Stimulated activated CD8-positive, alpha-beta memory T cell treated with anti-CD3 and anti-CD28 coated beads, Interleukin-7, amount 100 ng/mL, for 24 hours (primary cell): ENCODE measurements around the gene NHSL1.

Experiments used
- DNase-seq: peaks from one replicate; pipeline ENCODE4 v3.0.0-alpha.2; 2020; ENCODE audit warnings: low read depth

Gene NHSL1

DNA sequence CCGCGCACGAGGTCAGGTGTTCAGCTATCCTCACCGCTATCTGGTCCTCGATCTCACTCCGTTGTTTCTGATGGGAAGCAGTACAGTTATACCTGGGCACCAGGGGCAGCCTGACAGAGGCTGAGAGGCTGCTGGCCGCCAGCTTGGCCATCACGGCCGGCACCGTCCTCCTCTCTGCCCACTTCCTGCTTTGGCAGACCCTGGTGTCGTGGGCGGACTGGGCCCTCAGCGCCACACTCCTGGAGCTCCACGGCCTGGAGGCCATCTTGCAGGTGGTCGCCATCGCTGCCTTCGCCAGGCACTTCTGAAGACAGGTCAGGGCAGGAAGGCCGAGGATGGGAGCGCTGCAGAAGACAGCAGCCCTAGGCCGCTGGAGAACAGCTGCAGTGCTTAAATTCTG lies 35.2 kb downstream of the NHSL1 start:
- DNase-seq: no peak

DNA sequence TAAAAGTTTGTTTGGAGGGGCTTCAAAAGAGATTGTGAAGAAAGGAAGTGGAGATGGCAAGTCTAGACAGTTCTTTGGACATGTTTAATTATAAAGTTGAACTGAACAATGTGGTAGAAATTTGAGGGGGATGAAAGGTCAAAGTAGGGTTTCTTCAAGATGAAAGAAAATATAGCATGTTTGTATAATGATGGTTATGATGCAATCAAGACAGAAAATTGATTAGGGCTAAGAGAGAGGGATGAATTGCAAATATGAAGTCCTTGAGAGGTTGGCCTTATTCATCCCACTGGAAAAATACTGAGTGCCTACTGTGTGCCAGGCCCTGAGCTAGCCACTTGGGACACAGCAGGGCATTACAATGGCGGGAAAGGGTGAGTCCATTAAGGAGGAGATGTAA lies 37.6 kb downstream of the NHSL1 start:
- DNase-seq: no peak

DNA sequence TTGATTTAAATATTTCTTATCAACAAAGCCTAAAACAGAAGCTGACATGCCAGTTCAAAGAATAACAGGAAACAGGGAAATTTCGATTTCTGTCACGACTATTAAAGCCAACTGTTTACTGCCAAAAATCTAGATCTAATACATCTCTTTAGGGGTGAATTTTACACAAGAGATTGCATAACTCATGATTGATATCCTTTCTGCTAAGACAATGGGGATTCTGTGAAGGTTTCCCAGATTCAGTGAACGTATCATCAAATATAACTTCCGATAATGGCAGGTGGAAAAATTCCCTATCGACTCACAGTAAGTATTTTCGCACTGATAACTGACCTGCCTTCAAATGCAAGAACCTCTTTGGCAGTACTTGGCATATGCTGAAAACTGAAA lies 42.9 kb downstream of the NHSL1 start:
- no peak for DNase-seq

DNA sequence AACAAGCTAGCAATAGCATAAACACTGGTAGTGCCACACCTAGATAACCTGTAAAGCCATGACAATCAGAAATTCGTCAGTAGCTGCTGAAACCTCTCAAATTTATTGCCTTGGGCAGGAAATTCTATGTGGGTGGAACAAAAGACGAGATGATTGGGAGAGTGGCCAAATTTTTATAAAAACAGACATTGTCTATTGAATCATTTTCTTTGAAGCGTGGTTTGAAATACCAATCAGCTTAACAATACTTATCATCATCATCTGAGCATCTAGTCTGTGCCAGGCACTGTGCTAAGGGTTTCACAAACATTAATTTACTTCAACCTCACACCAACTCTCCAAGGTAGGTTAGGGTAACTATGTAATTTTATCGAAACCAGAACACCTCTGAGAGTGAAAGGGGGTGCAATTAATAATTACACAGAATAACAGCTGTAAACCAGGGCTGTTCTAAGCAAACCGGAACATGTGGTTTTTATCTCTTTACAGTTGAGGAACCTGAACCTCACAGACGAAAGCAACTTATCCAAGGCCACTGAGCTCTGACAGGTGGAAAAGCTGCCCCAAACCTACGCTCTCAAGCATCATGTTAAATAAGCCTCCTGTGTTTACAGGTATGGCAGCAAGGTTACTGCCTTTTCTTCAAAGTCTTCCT lies 43.4 kb downstream of the NHSL1 start:
- DNase-seq: no peak

DNA sequence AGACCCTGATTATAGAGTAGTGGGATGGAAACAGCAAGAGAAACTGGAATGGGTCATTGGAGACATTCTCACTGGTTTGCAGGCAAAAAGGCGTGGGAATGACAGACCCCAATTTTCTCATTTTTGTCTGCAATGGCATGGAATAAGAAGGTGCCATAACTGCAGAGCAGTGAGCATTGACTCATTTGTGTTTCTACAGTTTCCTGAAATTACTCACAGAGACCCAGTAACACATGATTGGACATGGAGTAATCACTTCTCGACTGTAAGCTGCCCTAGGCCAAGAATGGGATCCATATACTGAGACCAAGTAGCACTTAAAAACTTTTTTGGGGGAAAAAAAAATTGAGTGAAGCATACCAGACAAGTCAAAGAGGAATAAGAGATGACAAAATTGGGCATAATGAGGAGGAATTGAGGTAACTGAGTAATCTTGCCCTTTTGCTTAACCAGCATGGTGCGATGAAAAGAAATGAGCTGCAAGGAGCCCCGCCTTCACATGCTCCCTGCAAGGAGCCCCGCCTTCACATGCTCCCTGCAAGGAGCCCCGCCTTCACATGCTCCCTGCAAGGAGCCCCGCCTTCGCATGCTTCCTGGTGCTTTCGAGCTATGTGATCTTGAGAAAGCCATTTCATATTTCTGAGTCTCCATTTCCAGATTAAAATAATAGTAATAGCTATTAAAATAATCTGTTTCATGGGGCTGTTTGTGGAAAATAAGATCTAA lies 44.1 kb downstream of the NHSL1 start:
- peak; percentile 20 for DNase-seq

DNA sequence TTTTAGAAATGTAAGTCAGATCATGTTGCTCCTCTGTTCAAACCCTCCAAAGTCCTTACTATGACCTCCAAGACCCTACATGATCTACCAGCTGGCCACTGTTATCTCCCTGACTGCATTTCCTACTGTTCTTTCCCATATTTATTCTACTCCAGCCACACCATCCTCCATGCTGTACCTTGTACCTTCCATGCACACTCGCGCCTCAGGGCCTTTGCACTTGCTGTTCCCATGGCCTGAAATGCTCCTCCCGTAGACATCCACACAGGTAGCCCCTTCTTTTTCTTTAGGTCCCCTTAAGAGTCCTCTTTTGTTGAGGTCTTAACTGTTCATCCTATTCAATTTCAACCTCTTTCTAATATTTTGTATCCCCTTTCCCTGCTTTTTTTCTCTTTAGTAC lies 48.3 kb downstream of the NHSL1 start:
- no peak for DNase-seq

DNA sequence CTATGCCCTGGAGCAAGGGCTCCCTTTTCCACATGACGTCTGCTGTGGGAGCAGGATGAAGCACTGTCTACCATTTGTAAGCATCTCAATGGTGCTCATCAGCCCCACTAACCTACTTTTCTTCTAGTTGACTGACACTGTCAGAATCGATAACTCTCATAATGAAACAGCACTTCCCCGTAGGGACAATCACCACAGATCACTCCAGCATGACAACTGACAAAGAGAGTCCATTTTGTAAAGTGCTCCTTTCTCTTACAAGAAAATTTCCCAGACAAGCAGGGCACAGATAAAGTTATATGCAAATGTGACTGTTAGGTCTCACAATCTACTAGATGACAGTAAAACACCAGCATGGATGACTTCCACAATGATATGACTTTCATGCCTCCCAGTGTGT lies 48.8 kb downstream of the NHSL1 start:
- DNase-seq: no peak

DNA sequence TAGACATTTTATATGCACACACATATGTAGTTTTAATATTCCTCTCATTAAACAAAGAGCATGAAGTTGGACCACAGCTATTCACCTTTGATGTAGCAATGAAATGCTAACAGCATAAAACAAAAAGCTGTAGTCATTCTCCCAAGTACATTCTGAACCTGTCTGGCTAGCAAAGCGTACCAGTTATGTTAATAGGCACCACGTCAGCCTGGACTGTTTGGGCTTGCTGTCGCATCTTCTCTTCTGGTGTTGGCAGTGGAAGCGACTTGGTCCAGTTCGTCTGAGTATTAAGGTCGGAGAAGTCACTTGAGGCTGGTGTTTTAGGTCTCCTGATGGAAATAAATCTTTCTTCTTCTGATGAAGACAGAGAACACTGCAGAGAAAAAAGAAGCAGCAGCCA lies 52.5 kb downstream of the NHSL1 start:
- no peak for DNase-seq

DNA sequence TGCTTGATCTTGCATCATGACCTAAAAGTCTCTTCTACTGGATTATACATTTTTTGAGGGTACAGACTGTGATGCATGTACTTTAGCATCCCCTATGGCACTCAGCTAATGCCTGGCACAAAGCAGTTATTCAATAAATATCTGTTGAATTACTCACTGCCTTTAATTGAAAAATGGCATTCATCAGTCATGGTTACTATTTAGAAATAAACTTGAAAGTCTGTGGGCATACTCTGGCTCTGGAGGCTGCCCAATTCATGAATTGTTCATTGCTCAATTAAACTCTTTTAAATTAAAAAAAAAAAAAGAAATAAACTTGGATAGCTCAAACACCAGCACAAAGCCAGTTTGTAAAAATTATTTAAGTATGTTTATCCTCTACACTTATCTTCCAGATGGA lies 55.3 kb downstream of the NHSL1 start:
- no peak for DNase-seq

DNA sequence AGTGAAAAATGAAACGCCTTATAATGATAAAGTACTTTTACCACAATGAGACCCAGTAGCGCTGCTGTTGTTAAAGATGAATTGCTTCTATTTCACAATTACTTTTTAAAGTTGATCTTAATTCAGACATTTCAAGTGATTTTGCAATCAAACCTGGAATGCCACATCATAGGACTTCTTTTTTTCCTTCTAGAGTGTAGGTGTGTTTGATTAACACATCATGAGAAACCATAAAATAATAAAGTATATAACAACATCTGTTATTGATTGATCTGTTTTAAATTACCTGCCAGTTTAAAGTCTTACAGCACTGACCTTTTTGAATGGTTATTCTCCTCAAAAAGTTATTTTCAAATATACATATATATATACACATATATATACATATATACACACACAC lies 56.6 kb downstream of the NHSL1 start:
- no peak for DNase-seq

DNA sequence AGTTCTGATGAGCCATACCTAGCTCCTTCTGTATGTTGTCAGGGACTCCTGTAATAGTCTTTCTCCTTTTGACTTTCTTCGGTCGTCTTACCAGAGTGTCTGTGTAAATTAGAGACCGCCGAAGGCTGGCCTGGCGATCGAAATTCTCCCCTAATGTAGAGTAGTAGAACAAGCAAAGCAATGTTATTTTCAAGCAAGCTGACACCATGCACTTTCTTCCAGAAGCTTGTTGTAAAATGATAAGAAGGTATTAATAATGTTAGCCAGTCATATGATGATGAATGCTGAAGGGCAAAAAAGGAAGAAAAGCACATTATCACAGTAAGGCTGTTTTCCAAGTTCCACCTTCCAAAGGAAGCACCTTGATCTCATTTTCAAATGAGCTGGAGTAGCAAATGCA lies 57.3 kb downstream of the NHSL1 start:
- no peak for DNase-seq

DNA sequence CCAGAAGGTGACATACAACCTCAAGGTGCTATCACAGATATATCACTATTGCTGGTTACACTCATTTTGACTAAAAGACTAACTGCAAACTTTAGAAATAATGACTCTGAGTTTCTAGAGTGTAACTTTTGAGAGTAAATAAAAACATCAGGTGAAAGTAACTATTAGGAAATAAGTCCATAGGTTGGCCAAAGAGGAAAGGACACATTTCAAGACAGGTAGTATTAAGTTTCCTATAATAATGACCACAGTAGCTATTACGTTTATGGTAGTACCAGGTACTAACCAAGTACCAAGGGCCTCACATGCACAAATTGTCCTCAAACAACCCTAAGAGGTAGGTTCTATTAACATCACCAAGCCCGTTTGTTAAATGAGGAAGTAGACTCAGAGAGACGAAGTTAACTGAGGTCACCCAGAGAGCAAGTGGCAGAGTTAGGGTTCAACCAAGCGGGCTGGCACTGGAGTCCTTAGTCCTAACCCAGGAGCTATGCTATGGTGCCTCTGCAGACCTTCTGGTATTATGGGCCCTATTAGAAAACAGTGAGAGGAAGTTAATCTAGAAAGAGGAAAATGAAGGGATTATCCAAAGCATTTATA lies 58.4 kb downstream of the NHSL1 start:
- DNase-seq: no peak

DNA sequence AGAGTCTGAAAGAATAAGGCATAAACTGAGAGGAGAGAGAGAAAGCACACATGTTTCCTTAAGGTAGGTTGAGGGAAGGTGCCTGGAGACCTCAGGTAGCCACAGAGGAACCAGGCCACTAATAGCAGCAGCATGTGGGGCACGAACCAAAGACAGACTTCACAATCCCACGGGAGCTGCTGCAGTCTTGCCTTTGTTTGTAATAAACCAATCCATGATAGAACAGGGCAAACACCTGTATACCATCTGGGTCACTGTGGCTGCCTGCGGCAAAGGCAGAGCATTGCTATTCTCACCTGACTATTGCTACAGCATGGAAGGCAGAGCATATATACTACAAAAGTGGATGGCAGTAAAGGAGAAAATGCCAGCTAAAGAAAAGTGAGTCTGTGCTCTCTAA lies 59.0 kb downstream of the NHSL1 start:
- DNase-seq: no peak

DNA sequence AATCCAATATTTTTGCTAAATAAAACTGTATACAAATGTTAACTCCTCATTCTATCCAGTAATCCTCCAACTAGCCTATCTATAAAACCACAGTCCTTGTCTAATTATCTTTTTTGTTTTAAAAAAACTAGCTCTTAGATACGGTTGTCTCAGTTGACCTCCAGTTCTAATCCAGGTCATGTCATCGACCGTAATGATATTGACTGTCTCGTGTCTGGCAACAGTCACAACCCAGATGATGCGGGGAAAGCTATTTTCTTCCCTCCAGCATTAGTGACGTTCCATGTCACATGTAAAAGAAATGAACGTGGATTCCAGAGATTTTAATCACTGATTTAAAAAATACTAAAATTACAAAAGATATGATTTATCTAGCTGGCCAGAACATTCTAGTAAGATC lies 59.7 kb downstream of the NHSL1 start:
- no peak for DNase-seq

DNA sequence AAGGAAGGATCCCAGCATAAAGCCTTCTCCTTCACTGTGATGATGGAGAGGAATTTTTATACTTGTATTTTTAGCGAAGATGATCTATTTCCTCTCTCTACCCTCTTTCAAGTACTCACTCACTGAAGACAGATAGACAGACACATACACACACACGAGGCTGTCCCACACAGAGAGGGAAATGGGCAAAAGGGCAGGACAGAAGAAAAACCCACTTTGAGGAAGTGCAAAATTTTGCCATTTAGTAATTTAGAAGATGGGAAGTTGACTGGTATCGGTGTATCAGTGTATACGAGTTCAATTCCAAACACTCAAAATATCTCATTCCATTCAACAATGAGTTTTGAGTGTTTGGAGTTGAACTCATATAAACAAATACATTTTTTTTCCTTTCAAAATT lies 64.4 kb downstream of the NHSL1 start:
- DNase-seq: no peak

DNA sequence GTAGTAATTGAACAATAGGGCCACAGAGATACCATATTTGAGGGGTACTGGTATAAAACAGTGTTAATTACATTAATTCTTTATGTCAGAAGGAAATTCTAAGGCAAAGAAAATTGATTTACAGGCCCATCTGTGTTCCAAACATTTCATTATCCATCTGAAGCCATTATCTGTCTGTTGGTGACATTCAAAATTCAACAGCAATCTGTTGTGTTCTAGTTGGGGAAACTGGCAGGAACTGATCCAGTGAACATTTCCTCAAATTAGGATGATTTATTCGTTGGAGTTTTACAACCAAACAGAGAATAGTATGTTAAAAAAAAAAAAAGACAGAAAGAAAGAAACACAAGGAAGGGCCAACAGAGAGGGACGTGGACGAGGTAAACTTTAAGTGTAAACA lies 65.2 kb downstream of the NHSL1 start:
- no peak for DNase-seq

DNA sequence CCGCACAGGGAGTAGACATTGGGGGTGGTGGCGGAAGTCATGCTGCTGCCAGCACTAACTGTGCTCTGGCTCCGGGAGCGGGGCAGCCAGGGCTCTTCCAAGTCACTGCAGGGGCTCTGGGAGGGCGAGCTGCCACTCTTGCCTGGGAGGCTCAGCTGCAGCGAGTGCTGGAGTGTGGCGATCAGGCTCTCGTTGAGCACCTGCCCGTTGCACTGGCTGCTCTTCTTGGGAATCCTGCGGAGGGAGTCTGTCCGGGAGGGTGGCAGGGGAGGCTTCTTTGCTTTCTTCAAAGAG lies 67.3 kb downstream of the NHSL1 start:
- no peak for DNase-seq

DNA sequence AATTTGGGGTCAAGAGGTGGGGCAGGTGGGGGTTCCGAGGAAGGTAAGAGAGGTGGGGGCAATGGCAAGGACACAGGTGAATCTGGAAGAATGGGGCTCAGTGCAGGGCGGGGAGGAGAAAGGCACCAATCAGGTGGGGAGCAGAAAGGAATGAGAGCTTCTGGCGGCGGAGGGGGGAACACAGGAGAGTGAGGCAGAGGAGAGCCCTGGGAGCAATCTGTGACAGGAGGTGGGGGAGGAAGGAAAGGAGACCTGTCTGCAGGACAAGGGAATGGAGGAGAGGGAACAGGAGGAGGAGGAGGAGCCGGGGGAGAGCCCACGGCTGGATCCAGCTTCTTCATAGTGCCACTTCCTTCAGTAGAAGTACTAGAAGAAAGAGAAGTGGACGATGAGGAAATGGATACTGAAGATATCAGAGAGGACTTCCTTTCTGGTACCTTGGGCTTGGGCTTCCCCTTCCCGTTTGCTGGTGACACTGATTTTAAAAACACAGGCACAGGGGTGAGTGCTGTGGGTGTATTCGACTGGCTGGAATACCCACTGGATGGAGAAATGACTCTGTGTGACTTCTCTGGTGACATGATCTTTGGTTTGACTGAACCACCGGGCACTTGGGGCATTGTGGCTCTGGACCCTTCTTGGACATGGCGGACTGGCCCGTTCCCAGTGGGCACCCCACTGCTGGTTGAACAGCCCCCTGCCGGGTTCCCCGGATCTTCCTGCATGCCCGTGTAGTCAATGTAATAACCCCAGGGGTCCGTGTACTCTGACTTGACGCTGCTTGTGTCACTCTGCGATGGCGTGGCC lies 67.8 kb downstream of the NHSL1 start:
- DNase-seq: no peak

DNA sequence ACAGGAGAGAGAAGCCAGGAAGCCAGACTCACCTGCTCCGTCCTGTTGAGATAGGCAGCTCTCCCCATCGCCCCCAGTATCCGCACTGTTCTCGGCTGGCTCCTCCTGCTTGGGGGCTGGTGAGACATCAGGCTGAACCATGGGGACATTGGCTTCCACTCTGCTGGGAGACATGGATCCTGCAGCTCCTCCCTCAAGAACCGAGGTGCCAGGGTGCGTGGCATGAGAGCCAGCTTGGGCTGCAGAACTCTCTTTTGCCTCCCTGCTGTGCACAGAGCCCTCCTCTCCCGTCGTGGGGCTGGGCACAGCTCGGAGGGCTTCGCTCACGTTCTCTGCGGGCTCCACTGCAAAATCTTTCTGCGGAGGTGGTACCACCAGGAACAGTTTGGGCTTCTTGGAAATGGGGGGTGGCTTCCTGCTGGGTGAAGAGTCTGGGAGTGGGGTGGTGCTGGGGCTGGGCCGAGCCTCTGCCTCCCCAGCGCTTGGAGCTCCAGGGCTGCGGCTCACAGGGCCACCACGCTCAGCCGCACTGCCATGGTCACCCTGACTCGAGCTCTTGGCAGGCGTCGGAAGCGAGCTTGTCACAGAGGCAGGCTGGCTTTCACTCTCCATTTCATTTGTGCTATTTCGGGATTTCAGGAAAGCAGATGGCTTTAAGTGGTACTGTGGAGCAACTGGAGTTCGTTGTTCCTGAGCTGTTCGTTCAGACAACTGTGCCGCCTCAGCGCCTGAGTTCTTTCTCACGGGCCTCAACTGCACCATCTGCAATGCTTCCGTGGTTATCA lies 68.7 kb downstream of the NHSL1 start:
- DNase-seq: no peak

DNA sequence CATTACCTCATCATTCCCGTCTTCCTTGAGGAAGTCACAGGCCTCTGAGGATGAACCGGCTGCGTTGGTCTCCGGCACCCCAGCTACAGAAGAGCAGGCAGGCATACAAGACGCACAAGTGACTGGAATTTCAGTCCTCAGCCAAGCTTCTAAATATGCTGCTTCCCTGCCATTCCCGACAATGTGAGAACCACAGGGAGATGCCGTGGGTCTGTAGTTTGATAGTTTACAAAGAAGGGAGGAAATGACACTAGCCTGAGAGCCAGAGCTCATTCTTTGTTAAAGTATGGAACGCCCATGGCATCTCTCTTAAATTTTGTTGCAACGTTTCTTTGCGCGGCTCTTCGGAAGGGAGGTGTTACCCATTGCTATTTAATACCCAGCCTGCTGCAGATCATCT lies 69.5 kb downstream of the NHSL1 start:
- no peak for DNase-seq

DNA sequence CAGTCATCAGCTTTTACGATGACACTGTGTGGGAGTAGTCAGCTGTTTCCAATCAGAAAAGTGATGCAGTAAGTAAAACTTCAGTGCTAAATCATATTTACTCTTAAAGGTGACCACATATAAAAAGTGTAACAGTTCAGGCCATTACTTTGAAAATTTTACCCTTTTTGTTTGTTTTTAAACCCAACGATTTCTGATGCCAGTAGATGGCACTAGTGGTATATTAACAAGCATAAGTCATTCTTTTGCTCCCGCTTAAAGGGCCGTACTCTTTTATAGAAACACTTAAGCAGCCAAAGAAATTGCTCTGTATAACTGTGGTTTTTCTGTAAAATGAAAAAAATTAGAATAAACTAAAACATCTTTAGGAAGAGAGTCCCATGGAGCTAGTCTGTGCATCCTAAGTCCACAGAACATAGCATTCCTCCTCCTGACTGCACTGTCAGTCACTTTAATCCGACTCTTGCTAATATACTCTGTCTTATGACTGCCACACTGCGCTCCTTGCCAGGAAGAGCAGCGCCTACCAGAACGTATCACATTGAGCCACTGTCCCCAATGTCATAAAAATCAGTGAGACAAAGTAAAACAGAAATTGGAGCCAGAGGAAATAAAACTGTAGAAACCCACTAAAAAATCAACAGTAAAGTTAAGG lies 70.2 kb downstream of the NHSL1 start:
- no peak for DNase-seq

DNA sequence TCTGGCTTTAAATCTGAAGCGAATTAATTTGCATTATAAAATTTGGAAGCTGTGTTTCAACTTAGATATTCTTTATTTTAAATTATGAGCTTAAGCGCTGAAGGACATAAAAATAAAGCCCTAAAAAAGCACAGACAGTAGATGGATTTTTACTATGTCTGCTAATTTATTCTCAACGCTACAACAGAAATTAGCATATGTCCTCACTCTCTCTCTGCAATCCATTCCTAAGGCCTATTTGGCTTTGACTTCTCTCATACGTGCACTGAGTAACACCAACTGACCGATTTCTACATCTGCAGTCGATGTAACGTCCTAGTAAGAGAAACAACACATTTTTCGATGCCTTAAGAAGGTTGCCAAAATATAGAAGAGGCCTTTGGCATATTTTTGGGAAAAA lies 71.6 kb downstream of the NHSL1 start:
- DNase-seq: no peak
